HG02943 (cell line): ENCODE data around the gene PRRC1.

Experiments used
- ATAC-seq: cut with Tn5 transposase; IDR thresholded peaks from one replicate; pipeline ENCODE4 v1.9.1; 2021; ENCODE audit warnings: mild to moderate bottlenecking, low read depth, moderate library complexity; ENCODE audit not compliant: unreplicated experiment

Gene PRRC1

DNA sequence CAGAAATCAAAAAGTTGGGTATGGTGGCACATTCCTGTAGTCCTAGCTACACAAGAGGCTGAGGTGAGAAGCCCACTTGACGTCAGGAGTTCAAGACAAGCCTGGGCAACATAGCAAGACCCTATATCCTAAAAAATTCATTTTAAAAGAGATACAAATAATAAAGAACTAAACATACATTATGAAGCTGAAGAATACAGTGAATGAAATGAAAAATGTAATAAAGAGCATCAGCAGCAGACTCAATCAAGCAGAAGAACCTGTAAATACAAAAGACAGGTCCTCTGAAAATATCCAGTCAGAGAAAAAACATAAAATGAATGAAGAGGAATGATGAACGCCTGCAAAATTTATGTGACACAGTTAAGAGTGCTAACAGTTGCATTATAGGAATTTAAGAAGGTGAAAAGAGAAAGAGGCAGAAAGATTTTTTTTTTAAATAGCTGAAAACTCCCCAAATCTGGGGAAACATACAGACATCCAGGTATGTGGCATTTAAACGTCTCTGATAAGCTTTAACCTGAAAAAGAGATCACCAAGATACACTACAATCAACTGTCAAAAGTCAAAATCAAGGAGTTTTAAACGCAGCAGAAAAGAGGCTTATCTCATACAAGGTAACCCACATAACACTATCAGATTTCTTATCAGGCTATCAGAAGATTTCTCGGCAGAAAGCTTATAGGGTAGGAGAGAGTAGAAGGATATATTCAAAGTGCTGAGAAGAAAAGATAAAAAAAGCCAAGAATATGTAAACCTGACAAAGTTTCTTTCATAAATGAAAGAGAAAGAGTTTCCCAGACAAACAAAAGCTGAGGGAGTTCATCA lies 57.6 kb downstream of the PRRC1 start:
- ATAC-seq, result no peak

DNA sequence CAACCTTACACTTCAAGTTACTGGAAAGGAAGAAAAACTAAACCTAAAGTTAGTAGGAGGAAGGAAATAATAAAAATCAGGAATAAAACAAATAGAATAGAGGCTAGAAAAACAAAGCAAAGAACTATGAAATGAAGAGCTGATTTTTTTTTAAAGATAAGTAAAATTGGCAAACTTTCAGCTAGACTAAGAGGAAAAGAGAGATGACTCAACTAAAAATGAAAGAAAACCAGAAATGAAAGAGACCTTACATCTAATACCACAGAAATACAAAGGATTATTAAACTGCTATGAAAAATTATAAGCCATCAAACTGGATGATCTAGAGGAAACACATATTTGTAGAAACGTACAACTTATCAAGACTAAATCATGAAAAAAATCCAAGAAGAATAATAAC lies 60.0 kb downstream of the PRRC1 start:
- no peak for ATAC-seq

DNA sequence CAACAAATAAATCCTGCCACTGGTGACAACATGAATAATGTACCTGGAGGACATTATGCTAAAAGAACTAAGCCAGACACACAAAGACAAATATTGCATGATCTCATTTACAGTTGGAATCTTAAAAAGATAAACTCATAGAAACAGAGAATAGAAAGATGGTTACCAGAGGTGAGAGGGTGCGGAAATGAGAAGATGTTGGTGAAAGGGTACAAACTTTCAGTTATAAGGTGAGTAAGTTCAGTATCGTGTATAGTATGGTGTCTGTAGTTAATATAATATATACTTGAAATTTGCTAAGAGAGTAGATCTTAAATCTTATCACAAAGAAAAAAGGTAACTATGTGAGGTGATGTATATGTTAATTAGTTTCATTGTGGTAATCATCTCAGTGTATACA lies 63.3 kb downstream of the PRRC1 start:
- ATAC-seq, result no peak

DNA sequence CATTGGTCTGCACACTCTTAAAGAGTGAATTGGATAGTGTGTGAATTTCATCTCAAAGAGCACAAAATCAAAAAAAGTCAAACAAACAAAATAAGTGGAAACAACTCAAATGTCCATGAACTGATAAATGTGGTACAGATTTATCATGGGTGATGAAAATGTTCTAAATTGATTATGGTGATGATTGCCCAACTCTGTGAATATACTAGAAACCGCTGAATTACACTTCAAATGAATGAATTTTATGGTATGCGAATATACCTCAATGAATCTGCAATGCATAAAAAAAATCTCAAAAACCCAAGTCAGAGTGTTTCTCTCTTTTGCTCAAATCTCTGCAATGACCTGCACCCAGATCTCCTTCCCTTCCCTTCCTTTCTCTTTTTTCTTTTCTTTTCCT lies 64.0 kb downstream of the PRRC1 start:
- ATAC-seq, result no peak

DNA sequence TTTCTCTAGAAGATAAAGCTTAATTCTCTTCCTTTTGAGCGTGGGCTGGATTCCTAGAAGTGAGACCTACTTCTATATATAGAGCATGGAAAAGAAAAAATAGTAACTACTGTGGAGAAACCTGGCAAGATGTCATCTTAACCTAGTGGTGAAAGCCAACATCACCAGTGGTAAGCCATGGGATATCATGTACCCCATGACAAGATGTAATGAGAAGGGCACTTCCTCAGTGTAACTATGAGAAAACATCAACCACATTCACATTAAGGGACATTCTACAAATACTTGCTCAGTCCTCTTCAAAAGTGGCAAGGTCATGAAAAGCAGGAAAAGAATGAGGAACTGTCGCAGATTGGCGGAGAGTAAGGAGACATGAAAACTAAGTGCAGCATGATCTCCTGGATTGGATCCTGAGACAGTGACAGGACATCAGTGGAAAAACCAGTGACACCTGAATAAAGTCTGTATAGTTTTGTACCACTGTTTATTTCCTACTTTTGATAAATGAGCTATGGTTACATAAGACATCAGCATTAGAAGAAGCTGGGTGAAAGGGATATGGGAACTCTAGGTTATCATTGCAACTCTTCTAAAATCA lies 65.4 kb downstream of the PRRC1 start:
- no peak for ATAC-seq

DNA sequence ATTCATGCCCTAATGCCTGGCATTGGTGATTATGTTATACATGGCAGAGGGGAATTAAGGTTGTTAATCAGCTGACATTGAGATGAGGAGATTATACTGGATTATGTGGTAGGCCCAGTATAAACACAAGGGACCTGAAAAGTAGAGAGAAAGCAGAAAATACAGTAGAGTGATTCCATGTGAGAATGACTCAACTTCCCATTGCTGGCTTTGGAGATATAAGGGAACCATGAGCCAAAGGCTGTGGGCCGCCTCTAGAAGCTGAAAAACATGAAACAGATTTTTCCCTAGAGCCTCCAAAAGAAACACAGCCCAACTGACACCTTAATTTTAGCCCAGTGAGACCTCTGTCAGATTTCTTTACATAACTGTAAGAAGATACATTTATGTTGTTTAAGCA lies 66.4 kb downstream of the PRRC1 start:
- no peak for ATAC-seq

- ATAC-seq, result peak; percentile 10
These were observed 68.2 kb downstream of the PRRC1 start for GRCh38 chr5:127585661-127586060.

- peak; percentile 76 for ATAC-seq
These were observed 68.8 kb downstream of the PRRC1 start for GRCh38 chr5:127586066-127586770.

GRCh38 chr5:127586811-127587210 lies 69.4 kb downstream of the PRRC1 start:
- ATAC-seq, result peak; percentile 42

DNA sequence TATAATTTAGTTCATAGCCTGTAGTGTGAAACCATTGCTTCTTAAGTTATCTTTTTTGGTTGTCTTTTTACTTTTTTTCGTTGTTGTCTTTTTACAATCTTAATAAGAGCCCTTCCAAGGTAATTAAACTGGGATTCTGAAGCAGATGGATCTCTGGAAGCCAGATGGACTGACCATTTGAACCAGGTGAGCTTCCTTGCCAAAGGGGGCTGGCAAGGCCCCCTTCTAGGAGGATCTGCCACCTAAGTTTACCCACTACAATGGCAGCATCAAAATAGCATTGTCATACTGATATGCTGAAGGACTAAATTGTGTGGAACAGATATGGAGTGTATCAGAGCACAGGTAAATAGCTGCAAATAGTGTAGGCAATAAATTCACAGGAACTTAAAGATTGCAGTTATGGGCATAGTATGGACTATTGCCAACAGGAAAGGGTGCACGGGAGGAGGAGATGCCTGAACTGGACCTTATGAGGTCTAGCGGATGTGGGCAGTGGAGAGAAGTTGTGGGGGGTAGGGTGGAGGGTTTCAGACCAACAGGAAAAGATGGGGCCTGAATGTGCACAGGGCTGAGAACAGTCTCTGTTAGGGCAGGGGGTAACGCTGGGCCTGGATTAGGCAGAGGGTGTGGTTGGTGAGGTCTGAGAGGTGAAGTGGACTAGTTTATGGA lies 69.9 kb downstream of the PRRC1 start:
- no peak for ATAC-seq

GRCh38 chr5:127588368-127588767 lies 70.9 kb downstream of the PRRC1 start:
- ATAC-seq, result no peak

DNA sequence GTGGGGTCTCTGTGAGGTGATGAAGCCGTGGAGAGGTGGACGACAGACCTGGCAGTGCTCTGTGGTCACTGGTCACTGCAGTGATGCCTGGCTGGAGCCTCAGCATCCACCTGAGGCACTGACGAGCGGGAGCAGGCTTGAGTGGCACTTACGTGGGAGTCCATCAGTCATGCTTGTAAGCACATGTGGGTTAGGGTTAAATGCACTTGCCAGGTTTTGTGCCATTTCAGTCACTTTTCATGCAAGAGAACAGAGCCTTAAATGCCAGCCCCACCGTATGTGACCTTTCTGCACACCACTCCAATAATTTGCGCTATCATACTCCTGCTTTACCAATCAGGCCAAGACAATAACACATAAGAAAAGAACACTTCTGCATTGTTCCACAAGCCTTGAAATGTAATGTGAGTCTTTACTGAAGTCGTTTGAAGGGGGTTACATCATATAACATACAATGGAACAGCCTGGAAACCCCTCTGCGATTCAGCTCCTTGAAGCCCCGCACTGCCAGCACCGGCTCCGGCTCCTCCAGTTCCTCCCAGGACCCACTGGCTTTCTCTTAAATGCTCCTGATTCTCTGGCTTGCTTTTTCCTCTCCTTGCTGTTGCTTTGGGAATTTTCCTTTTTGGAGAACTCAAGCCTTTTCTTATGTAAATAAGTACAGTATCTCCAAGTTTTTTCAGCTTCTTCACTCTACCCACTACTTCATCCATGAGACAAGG lies 72.0 kb downstream of the PRRC1 start:
- no peak for ATAC-seq

DNA sequence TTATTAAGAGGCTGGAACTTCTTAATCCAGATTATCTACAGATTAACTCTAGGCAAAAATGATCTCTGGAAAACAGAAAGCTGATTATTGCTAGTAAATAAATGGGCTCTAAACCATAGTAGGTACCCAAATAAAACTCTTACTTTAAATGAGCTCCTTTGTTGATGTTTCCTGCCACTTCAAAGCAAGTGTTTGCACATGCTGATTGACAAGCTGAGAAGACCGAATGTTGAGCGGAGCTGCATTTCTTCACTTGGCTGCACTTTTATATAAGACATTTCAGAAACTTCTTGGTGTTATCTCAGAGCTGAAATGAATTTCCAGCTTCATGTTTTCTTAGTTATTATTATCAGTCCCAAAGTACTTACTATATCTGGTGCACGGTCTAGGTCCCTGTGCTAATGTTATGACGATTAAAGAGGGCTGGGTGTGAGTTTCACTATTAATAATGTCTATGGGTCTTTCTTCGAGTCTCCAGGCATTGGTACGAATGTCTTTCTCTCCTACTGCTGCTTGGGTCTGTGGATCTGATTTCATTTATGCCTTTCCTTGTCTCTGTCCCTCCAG lies 72.8 kb downstream of the PRRC1 start:
- ATAC-seq, result no peak

GRCh38 chr5:127595484-127596368 lies 78.3 kb downstream of the PRRC1 start:
- no peak for ATAC-seq

- ATAC-seq, result no peak
These were observed 79.1 kb downstream of the PRRC1 start for GRCh38 chr5:127596501-127596900.

- ATAC-seq, result no peak
These were observed 81.9 kb downstream of the PRRC1 start for GRCh38 chr5:127599320-127599719.

GRCh38 chr5:127599847-127600246 lies 82.4 kb downstream of the PRRC1 start:
- no peak for ATAC-seq

DNA sequence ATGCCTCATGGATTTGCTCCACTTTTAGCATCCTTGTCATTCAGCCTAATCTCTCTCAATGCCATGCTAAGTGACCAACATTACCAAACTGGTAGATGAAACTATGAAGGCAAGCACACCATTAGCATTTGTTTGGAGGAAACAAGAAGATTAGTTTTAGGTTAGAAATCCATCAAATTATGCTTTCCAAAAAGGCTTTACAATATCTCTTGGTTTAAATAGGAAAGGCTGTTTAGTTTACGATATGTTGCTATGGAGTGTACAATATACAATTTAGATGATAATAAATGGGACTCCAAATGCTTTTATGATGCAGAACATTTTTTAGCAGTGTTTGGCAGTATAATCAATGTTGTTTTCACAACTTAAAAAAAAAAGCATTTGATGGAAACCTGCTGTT lies 83.7 kb downstream of the PRRC1 start:
- ATAC-seq, result no peak

DNA sequence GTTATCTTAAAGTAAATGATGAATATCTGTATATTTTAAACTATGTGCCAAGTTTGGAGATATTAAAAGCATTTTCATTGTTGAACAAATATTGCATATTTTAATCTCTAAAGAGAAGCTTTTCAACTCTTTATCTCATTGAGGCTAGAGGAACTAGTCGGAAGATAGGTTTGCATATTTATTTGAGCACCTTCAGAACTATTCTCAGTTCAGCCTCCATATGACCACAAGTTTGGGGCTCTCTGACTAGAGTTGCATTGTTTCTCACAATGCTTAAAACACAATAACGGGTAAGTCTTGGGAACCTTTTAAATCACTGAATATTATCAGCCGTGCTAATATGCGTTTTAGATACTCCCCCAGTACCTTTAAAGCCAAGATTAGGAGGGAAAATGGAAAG lies 84.2 kb downstream of the PRRC1 start:
- no peak for ATAC-seq
